HG03159 (cell line): ENCODE results near the gene FNDC3B.

Experiments
- ATAC-seq: cut with Tn5 transposase; IDR thresholded peaks from one replicate; pipeline ENCODE4 v1.9.1; 2021; ENCODE audit warnings: mild to moderate bottlenecking, moderate library complexity; ENCODE audit not compliant: unreplicated experiment

The FNDC3B gene

DNA sequence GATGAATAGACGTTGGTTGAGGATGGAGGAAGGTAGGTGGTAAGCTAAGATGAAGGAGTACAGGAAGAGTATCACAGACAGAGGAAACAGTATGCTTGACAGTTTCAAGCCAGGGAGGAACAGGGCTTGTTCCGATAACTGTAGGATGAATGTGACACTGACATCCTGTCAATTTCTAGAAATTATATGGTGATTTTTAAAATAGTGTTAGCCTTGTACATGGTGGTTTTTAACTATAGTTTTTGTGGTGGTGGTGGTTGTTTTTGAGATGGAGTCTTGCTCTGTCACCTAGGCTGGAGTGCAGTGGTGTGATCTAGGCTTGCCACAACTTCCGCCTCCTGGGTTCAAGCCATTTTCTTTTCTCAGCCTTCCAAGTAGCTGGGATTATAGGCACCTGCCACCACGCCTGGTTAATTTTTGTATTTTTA lies 92.8 kb downstream of the FNDC3B start:
- ATAC-seq = no peak

DNA sequence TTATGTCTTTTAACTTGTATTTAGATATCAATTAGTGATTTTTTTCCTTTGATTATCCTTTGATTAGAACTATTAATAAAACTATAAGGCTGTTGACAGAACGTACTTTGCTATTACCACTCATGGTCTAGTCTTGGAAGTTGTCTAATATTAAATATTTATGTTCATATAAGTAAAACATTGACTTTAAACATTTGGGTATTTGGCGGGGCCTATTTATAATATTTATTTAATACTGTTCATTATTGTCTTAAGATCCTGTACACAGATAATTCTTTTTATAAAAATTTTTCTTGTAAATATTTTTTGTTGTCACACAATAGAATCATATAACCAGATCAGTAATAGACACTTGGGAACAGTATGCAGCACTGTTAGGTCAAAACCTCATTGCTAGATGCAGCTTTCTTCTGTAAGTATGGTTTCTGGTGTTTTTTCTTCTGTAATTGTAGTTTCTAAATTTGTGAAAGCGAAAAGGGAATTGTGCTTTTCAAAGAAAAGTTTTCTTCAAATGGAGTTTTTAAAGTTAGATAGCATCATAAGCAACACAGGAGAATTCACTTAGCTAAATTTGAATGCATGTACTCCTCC lies 93.4 kb downstream of the FNDC3B start:
- no peak for ATAC-seq

DNA sequence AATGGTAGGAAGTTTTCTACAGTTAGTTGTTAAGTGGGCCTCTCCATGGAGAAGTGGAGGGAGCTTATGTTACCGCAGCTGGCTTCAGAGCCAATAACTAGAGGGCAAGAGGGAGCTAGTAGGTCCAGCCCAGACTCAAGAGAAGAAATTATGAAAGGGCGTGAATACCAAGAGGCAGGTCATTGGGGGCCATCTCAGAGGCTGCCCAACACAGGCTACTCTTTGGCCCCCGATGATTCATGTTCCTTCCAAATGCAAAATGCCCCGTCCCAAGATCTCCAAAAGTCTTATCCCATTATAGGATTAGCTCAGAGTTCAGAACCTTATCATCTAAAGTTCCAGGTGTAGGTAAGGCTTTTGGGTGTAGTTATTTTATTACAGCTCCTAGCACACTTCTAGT lies 94.5 kb downstream of the FNDC3B start:
- no peak for ATAC-seq

DNA sequence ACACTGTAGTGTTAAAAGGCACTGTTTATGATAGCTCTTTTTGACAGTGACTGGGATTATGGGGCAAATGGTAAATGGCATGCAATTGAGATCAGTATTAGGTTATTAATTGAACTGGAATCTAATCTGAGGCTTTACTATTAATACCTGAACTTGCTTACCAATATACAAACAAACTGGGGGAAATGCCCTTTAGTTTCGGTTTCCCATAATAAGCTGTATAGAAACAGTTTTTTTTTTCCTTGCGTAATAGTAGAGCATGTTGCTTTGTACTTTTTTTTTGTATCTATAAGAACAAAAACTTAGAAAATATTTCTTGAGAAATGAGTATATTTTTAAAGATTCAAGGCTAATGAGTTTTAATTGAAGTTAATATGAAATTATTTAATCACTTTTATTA lies 95.0 kb downstream of the FNDC3B start:
- peak; percentile 39 for ATAC-seq

DNA sequence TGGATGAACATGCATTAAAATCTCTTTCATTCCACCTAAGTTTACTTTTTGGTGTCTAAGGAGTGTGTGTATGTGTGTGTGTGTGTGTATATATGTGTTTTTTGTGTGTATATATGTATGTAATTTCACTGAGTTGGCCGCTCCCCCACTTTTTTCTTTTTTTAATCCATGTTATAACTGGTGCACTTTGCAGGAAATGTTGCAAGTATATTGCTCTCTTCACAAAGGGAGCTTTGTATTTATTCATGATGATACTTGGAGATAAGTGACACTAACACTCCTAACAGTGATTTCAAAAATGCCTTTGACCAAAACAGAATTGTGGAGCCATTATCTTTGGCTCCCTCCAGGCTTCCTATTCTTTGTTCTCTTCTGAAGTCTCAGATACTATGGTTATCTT lies 95.8 kb downstream of the FNDC3B start:
- no peak for ATAC-seq

DNA sequence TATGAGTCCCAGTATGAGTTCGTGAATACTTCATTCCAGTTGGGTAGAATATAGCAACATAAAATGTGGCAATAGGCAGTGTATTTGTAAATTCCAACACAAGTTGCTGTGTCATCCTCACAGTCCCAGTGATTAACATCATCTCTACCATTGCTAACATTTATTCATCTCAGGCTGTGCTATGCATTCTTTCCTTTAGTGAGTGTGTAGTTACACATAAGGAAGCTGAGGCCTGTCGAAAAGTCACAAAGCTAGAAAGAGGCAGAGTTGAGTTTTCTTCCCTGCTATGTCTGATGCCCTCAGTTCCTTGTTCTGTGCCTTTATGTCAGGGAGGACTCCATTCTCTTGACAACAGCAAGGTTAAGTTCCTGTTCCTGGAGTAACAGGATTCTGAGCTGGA lies 96.4 kb downstream of the FNDC3B start:
- no peak for ATAC-seq

DNA sequence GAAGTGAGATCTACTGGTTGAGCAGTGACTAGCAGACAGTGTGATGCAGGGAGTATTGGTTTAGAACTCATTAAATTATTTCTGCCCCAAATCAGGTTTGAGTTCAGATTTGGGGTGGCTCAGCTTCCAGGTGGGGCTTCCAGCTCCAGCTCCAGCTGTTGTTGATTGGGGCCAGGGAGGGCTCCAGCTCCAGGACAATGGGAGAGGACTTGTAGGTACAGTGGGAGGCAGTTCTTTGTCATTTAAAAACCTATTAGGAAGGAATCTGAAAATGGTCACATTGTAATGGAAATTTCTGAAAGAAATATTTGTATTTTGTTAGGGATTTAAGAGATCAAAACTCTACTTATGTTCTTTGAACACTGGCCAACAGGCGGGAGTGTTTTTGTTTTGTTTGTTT lies 97.0 kb downstream of the FNDC3B start:
- no peak for ATAC-seq

DNA sequence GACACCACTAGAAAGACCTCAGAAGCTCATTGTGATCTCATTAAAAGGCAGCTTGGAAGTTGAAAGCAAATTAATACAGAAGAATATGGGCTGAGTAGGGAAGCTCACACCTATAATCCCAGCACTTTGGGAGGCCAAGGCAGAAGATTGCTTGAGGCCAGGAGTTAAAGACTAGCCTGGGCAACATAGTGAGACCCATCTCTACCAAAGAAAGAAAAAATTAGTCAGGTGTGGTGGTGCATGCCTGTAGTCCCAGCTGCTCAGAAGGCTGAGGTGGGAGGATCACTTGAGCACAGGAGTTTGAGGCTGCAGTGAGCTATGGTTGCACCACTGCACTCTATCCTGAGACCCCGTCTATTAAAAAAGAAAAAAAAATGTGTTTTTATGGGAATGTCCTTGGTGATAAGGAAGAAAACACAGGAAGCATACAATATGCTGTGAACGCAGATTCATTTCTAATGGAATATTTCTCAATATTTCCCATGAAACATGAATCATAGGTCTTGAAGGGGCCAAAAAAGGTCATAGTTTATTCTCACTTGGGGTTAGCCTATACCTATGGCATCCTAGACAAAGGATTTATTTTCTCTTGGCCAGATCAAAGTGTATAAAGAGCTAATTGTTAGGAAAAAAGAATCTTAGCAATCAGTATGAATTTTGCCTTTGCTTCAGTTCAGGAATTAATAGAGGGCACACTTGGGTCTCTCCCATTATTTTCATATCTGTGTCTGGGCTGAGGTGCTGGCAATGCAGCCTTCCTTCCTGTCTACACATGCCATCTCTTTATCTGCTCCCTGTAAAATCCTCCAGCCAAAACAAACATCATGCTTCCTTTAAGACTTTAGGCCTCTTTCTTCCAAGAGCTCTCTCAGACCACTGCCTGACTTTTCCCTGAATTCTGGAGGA lies 98.2 kb downstream of the FNDC3B start:
- no peak for ATAC-seq

DNA sequence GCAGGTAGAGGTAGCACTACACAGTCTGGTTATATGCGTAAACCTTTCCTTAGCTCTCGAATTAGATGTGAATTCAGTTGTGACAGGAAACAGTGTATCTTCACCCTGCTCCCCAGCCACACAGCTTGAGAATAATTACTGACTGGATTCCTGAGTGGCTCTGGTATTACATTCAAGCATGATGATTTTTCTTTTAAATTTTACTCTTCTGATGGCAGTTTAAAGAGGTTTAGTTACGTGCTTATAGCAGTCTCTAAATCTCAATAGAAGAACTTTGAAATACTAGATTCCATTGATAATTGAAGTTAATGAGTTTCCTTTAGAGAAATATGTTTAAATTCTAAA lies 98.8 kb downstream of the FNDC3B start:
- ATAC-seq = no peak

DNA sequence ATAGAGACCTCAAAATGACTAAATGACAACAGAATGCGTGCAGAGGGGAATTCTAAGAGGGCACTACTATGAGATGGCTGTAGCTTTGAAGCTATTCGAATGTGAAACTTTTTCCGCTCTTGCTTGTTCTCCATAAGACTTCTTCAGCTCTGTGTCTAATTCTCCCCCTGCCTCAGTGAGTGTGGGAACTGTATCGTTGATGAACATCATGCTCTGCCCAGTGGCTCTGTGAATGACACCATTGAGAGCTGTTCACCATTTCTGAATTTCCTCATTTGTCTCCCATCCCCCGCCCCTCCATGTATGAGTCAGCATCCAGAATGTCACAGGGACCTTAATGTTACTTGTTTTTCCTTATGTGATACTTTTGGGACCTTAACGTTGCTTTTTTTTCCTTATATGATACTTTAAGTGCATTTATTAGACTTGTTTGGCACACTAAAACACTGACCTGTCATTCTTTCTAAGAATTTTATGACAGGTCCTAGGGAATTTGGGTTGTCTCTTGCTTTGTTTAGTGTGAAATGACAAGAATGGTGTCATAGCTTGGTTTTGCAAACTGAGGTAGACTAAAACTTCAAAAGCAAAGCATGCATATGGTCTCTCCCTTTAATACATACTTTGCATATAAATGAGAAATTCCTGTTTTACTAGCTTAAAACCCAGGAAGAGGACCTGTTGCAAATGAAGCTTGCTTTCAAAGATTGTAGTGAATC lies 99.6 kb downstream of the FNDC3B start:
- no peak for ATAC-seq

DNA sequence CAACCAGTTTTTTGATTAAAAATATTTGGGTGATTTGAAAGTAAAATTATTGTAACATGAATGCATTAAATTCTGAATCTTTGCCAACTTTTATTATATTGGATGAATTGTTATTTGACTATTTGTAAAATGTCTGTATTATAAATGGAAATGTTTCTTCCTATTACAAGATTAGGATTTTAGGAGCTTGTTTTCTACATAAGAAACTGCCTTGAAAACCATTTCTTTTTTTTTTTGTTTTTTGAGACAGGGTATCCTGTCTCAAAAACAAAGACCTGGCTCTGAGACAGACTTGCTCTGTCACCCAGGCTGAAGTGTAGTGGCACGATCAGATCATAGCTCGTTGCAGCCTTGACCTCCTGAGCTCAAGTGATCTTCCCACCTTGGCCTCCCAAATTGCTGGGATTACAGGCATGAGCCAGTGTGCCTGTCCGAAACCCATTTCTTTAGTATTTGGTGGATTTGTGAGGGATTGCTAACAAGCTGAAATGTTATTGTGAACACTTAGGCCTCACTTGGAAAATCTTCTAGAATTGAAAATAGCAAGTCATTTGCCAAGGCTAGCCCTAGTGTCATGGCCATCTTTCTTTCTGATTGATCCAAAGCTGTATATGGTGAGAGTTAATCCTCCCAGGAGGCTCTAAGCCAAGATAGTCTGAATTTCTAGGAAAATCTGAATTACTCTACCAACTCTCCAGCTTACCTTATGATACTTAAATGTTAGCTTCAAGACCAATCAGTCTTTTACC lies 100.3 kb downstream of the FNDC3B start:
- no peak for ATAC-seq

DNA sequence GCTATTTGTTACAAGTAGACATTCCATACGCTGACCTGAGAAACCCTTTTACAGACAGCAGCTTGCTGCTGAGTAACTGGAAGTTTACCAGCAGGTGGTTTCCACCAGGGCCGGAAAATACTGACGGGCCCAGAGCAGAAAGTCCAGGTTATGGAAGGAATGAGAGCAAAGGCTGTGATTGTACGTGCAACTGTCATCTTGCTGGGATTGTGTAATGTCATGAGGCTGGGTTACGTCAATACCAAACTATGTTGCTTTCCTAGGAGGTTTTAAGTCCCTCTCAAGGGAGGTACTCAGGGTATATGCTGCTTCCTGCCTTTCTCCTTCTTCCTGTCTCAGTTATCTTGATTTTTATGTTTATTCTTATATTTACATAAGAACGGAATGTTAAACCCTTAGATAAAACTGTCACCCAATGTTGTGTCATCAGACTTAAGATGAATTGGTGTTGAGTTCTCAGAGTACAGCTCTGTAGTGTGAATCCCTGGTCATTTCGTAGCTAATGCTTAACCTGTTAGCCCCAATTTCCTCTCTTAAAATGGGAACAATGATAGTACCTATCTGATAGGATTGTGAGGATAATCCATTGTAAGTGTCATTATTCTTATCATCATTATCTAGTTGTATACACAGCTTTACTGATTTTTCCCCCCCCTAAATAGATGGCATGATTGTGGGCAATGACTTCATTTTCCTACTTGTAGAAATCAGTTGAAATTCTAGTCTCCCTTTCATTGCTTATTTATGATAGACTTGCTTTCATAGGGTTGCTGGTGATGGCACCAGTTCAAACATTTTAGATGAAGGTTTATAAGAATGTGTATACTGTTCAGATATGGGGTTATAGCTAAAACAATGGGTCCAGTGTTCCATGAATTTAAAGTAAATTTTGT lies 101.4 kb downstream of the FNDC3B start:
- no peak for ATAC-seq

DNA sequence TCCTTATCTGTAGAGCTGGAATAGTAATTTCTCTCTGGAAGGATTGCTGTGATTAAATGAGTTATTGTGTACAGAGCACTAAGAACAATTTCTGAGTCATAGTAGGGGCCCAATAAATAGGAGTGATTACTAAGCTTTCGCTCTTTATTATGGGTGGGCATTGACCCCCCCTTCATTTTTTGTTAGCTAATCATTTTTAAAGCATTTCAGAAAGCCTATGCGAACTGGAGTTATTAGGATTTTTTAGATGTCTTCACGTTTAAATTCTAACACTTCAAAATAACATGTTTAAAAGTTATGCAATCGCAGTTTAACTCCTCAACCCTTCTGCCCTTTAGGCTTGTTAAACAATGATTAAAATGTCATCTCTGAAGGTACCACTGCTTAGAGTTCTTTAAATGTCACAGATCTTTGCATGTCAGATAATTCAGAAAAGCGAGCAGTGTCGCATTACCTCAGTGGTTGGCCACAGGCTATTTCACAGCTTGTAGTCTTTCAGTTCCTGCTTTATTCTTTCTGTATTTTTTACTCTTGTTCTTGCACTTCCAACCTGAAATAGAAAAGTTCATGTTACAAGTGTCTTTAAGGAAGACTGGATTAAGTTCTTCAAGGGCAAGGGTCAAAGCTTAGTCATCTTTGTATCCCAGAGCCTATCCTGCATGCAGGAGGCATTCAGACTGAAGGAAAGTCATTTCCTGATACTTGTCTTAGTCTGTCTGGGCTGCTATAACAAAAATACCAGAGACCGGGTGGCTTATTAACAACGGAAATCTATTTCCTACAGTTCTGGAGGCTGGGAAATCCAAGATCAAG lies 102.9 kb downstream of the FNDC3B start:
- ATAC-seq = peak; percentile 83

DNA sequence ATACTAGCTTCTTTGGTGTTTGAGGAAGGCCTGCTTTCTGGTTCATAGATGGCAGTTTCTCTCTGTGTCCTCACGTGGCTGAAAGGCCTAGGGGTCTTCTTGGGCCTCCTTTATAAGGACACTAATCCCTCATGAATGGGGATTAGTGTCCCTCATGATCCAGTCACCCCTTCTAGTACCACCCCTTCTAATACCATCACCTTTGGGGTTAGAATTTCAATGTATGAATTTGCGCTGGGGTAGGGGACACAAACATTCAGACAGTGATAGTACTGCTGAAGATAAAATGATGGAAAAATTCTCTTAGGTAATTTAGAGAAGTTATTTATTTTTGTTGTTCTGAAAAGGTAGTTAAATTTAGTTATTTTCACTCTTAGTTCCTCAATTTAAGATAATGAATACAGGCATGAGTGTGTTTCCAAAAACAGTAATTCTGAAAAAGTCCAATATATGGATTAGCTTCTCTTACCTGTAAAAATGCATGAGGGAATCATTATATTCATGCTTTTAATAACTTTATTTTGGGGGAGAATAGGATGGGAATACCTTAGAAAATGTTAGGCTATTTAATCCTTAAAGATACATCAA lies 103.6 kb downstream of the FNDC3B start:
- peak; percentile 8 for ATAC-seq

DNA sequence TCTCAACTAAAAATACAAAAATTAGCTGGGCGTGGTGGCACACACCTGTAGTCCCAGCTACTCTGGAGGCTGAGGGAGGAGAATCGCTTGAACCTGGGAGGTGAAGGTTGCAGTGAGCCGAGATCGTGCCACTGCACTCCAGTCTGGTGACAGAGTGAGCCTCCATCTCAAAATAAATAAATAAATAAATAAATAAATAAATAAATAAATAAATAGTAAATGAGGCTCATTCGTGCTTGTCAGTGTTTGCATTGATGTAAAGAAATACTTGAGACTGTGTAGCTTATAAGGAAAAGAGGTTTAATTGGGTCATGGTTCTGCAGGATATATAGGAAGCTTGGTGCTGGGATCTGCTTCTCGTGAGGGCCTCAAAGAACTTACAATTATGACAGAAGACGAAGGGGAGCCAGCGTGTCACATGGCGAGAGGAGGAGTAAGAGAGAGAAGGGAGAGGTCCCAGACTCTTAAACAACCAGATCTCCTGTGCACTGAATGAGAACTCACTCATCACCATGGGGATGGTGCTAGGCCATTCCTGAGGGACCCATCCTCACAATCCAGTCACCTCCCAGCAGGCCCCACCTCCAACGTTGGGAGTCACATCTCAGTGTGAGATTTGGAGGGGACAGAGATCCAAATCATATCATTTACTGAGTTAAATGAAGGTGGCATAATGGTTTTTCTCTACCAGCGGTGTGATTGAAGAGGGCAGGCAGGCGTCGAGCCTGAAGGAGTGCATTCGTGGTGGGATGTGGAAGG lies 104.5 kb downstream of the FNDC3B start:
- ATAC-seq = no peak

DNA sequence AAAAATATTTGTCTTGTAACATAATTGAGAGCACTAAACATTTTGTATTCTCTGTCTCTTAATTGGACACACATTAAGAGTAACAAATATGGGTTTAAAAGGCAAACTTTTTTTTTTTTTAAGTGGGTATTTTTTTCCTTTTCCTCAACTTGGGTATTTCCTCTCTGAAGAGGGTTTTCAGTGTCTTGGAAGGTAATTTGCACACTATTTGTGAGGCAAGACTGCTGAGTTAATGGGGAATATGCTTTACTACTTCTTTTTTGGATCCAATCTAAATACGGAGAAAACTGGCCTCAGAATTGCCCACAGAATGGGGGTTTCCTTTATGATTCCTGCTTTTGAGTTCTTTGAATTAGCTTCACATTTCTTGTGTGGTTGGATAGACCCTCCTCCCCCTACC lies 105.2 kb downstream of the FNDC3B start:
- no peak for ATAC-seq

DNA sequence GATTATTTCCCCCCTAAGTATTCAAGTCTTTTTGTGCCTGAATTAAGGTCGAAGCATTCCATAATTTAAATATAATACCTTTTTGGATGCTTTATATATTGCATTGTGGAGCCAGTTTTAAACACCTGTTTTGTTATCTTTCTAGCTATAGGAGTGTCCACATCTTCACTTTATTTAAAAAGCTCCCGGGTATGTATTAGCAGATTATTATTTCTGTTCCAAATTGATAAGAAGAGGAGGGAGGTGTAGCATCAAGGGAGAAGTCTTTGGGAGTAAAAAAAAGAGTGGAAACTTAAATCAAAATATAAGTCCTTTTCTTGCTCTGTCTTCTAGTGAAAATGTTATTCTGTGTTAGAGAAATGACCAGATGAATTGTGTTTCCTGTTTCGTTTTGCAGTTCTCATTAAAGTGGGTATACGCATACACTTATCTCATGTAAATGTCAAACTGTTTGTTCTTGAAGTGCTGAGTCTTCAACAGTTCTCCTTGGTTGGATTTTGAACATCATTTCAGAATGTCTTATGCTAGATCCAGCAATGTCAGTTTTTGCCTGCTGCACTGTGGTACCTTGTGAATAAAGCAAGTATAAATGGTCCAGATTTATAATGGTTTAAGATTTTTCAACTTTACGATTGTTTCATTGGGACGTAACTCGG lies 105.8 kb downstream of the FNDC3B start:
- ATAC-seq = peak; percentile 49

DNA sequence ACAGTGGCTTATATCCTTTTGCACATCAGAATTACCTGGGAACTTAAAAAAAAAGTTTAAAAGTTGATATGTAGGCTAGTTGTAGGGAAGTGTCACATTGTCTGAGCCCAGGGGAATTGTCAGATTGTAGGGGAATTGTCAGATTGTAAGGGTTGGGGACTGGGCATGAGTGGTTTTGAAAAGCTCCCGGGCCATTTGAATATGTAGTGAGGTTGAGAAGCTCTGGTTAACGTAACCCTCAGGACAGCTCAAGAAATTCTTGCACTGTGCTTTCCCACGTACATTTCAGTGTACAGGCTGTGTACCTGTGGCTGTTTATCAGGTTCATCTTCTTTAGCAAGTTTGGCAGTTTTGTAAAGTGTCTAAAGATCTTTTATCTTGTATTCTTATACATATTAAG lies 107.0 kb downstream of the FNDC3B start:
- ATAC-seq = no peak
